Endothelial cell of umbilical vein (primary cell): ENCODE measurements around the gene SLC2A8. TPM values are rescaled to one million over a fixed set of nuclear protein-coding genes. Genes with fewer than 3 reads are reported as not detected.
A peak's percentile ranks its signal among the peaks of the same experiment; 100 is the strongest.

Source experiments
- BruUV-seq: library from RNA; stranded (reverse); fragments of 400-500 nt; replicated peaks from 2 replicates; lab custom pipeline; 2021; lab: Mats Ljungman, UMichigan
- CTCF ChIA-PET: fragments of 300-600, 350-600 bp; sonication (Branson Sonifier 250); formaldehyde crosslinking; loops from one replicate; lab custom pipeline; 2021; ENCODE audit warnings: antibody characterized with exemption, inconsistent platforms; lab: Charles Lee
- POLR2A ChIA-PET: fragments of 300-600, 350-600 bp; sonication (Branson Sonifier 250); formaldehyde crosslinking; loops from one replicate; lab custom pipeline; 2021; ENCODE audit warnings: antibody characterized with exemption, inconsistent platforms; lab: Charles Lee
- DNase-seq: peaks from one replicate; pipeline ENCODE4 v3.0.0-alpha.2; 2011; ENCODE audit warnings: low read depth, low spot score
- FAIRE-seq: peaks from 2 replicates; lab custom pipeline; 2011; peaks lifted over from hg19 to GRCh38; lab: Jason Lieb, UNC
- H2AFZ ChIP-seq: 2 replicates; pipeline ENCODE4 v1.6.0; 2012; ENCODE audit warnings: low read depth, low read length, control low read depth, inconsistent platforms
- H3K27ac ChIP-seq: 2 replicates; pipeline ENCODE4 v1.5.1; 2011; ENCODE audit warnings: low read depth, mild to moderate bottlenecking, control low read depth, low read length, moderate library complexity; ENCODE audit not compliant: insufficient read depth
- H3K27me3 ChIP-seq, 2 experiments: 2 replicates each; pipeline versions ENCODE4 v1.6.0 to v1.6.1; 2011; ENCODE audit warnings: low read length in 2 of 2, mixed read lengths in 1 of 2; ENCODE audit not compliant: control insufficient read depth in 2 of 2, insufficient read depth in 2 of 2
- H3K36me3 ChIP-seq, 2 experiments: 2 replicates in 1 of 2; 3 replicates in 1 of 2; pipeline ENCODE4 v1.5.1; 2011; ENCODE audit warnings: low read length in 2 of 2, mild to moderate bottlenecking in 1 of 2, moderate library complexity in 1 of 2; ENCODE audit not compliant: control insufficient read depth in 2 of 2, insufficient read depth in 2 of 2; ENCODE audit errors: extremely low read depth in 1 of 2
- H3K4me1 ChIP-seq: 3 replicates; pipeline ENCODE4 v1.5.1; 2011; ENCODE audit warnings: mild to moderate bottlenecking, low read length; ENCODE audit not compliant: control insufficient read depth, insufficient read depth; ENCODE audit errors: extremely low read depth
- H3K4me2 ChIP-seq: 2 replicates; pipeline ENCODE4 v1.6.1; 2011; ENCODE audit warnings: low read length, control low read depth, mixed read lengths; ENCODE audit not compliant: insufficient read depth
- H3K4me3 ChIP-seq, 3 experiments: fragments of 200-600 bp in 1 of 3; sonication (generic), shearing (Covaris generic) in 1 of 3; replicated peaks in 1 of 3; 2 replicates each; pipeline ENCODE4 v1.5.1; 2011 to 2016; ENCODE audit warnings: control low read depth in 3 of 3, low read length in 3 of 3, mild to moderate bottlenecking in 2 of 3, inconsistent platforms in 1 of 3, low read depth in 1 of 3, moderate library complexity in 1 of 3; ENCODE audit not compliant: insufficient read depth in 1 of 3
- H3K79me2 ChIP-seq: 2 replicates; pipeline ENCODE4 v1.6.0; 2012; ENCODE audit warnings: low read length, inconsistent platforms; ENCODE audit not compliant: control insufficient read depth, insufficient read depth
- H3K9ac ChIP-seq: replicated peaks from 2 replicates; pipeline ENCODE3; 2011; ENCODE audit warnings: low read length, control low read depth; ENCODE audit not compliant: insufficient read depth; ENCODE audit errors: extremely low read depth
- H3K9me1 ChIP-seq: replicated peaks from 3 replicates; pipeline ENCODE4 v1.6.0; 2011; ENCODE audit warnings: mild to moderate bottlenecking, low read length; ENCODE audit not compliant: control insufficient read depth, insufficient read depth; ENCODE audit errors: extremely low read depth
- H3K9me3 ChIP-seq: replicated peaks from 2 replicates; pipeline ENCODE4 v1.5.1; 2012; ENCODE audit warnings: low read length, inconsistent platforms; ENCODE audit not compliant: control insufficient read depth, insufficient read depth
- H4K20me1 ChIP-seq: replicated peaks from 2 replicates; pipeline ENCODE3; 2011; ENCODE audit warnings: mild to moderate bottlenecking, low read length; ENCODE audit not compliant: control insufficient read depth, insufficient read depth; ENCODE audit errors: extremely low read depth
- EZH2 ChIP-seq: IDR thresholded peaks from 2 replicates; pipeline ENCODE4 v1.6.1; 2012; ENCODE audit warnings: borderline replicate concordance, low read depth, mild to moderate bottlenecking, moderate library complexity, low read length, inconsistent platforms; ENCODE audit not compliant: severe bottlenecking
- FOS ChIP-seq: IDR thresholded peaks from 2 replicates; pipeline ENCODE4 v1.6.1; 2011; ENCODE audit warnings: mild to moderate bottlenecking, low read length, moderate library complexity, borderline replicate concordance; ENCODE audit not compliant: insufficient read depth
- GATA2 ChIP-seq: IDR thresholded peaks from 2 replicates; pipeline ENCODE4 v1.7.0; 2011; ENCODE audit warnings: low read depth, mild to moderate bottlenecking, moderate library complexity, mixed read lengths, low read length; ENCODE audit not compliant: insufficient read length, insufficient read depth
- MYC ChIP-seq: IDR thresholded peaks from one replicate; pipeline ENCODE4 v1.6.1; 2011; ENCODE audit warnings: mild to moderate bottlenecking, low read depth, low read length
- POLR2A ChIP-seq: IDR thresholded peaks from 2 replicates; pipeline ENCODE4 v1.6.1; 2012; ENCODE audit warnings: low read depth, mild to moderate bottlenecking, control low read depth, low read length
- POLR2AphosphoS5 ChIP-seq: IDR thresholded peaks from 2 replicates; pipeline ENCODE4 v1.6.1; 2012; ENCODE audit warnings: low read depth, mild to moderate bottlenecking, control low read depth, low read length, moderate library complexity; ENCODE audit not compliant: insufficient read depth
- dilution Hi-C: fragments of 300-500 bp; cut with MboI; formaldehyde crosslinking; loops from one replicate; pipeline ENCODE4 v1.15.0; 2019; ENCODE audit warnings: low sequenced_read_pairs; ENCODE audit not compliant: extremely low pct_ligation_motif_present
- intact Hi-C: fragments of 100-400 bp; cut with micrococcal nuclease; formaldehyde crosslinking; loops from one replicate; pipeline ENCODE4 v1.10.0; 2022
- polyA plus RNA-seq, 4 experiments: library from polyadenylated mRNA; depleted of rRNA in 3 of 4; stranded (reverse) in 3 of 4; unstranded in 1 of 4; fragments of >200 nt; gene quantifications; 2 replicates each; pipeline versions ENCODE4 v1.2.1 to v1.2.3, GENCODE V29; 2011 to 2012; ENCODE audit warnings: missing spikeins in 1 of 4
- total RNA-seq: library from RNA; stranded (reverse); gene quantifications from 2 replicates; pipeline ENCODE4 v1.2.3, GENCODE V29; 2021
- TF ChIP-seq, protein P1 (sequence below): IDR thresholded peaks from 2 replicates; pipeline ENCODE4 v1.6.1; 2011; ENCODE audit not compliant: insufficient read depth, insufficient read length
- TF ChIP-seq, protein P2 (sequence below), 2 donors: IDR thresholded peaks; 1 replicate in 1 of 2; 2 replicates in 1 of 2; pipeline ENCODE4 v1.5.1; 2011; ENCODE audit warnings: low read length in 2 of 2, mild to moderate bottlenecking in 2 of 2, moderate library complexity in 2 of 2, control low read depth in 1 of 2, inconsistent platforms in 1 of 2, low read depth in 1 of 2; ENCODE audit not compliant: insufficient read depth in 1 of 2; ENCODE audit errors: extremely low read depth in 1 of 2

The SLC2A8 gene
- total and polyA plus RNA-seq, 2 donors (not counting 3 experiments of a cell fraction or from before 2014, with no cell fraction given), result 19.3 to 26.1 TPM

DNA sequence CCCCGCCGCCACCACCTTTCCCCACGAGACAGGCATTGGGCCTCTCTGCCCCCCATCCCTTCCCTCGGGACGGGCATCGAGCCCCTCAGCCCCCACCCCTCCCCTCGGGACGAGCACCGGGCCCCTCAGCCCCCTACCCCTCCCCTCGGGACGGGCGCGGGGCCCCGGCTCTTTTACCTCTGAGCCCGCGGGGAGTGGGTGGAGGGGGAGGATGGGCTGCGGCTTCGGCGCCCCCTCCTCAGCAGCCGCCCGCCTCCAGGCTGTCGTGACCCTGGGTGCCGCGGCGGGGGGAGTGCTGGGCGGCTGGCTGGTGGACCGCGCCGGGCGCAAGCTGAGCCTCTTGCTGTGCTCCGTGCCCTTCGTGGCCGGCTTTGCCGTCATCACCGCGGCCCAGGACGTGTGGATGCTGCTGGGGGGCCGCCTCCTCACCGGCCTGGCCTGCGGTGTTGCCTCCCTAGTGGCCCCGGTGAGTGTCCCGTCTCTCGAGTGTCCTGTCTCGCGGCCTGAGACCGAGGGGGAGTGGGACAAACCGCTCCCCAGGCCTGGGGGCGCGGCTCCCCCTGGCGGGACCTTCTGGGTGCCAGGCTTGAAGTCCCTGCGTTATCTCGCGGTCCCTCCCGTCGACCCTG, 791 bp downstream of the SLC2A8 start:
- H3K9ac ChIP-seq, result peak overlapping the region; percentile 59
- TF ChIP-seq, protein P1, sequence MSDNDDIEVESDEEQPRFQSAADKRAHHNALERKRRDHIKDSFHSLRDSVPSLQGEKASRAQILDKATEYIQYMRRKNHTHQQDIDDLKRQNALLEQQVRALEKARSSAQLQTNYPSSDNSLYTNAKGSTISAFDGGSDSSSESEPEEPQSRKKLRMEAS, result no peak
- TF ChIP-seq FOS (no peak), EZH2 (no peak), POLR2AphosphoS5 (no peak), MYC (no peak), POLR2A (no peak), GATA2 (no peak)
- TF ChIP-seq, protein P2, sequence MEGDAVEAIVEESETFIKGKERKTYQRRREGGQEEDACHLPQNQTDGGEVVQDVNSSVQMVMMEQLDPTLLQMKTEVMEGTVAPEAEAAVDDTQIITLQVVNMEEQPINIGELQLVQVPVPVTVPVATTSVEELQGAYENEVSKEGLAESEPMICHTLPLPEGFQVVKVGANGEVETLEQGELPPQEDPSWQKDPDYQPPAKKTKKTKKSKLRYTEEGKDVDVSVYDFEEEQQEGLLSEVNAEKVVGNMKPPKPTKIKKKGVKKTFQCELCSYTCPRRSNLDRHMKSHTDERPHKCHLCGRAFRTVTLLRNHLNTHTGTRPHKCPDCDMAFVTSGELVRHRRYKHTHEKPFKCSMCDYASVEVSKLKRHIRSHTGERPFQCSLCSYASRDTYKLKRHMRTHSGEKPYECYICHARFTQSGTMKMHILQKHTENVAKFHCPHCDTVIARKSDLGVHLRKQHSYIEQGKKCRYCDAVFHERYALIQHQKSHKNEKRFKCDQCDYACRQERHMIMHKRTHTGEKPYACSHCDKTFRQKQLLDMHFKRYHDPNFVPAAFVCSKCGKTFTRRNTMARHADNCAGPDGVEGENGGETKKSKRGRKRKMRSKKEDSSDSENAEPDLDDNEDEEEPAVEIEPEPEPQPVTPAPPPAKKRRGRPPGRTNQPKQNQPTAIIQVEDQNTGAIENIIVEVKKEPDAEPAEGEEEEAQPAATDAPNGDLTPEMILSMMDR (IDR thresholded peaks at IDR 0.05; ENCODE audit: extremely low read depth in 1 of 2, insufficient read depth in 1 of 2, low read depth in 1 of 2, low read length in 2 of 2), result peak; percentile 49 to 73

More for the DNA sequence above, 791 bp downstream of the SLC2A8 start:
- ChIA-PET POLR2A (interaction anchor here (0.6 kb wide), 1 partner anchor 1261 kb away, joined by 3 read pairs; no protein-coding TSS in a partner anchor), CTCF (interaction anchor here (0.7 to 3.5 kb wide), 12 partner anchors 10 to 457 kb away, joined by 3 to 19 read pairs (median 7); partner anchors contain the start of gene ZNF79)
- BruUV-seq, result no TSS peak
- peak overlapping the region; percentile 42 to 85 (median 51) for H3K4me3 ChIP-seq
- H3K9me3 ChIP-seq, result no peaks in the 10 kb centered on the region
- H2AFZ ChIP-seq, result peak overlapping the region; percentile 72
- H3K79me2 ChIP-seq, result no peaks in the 10 kb centered on the region
- H3K27me3 ChIP-seq, result peaks cover 2 to 4% of the 10 kb centered on the region in 2 experiments
- H3K9me1 ChIP-seq, result no peaks in the 10 kb centered on the region
- FAIRE-seq, result peak; percentile 80
- peak overlapping the region; percentile 70 for H3K4me2 ChIP-seq
- DNase-seq, result peak; percentile 68
- H3K27ac ChIP-seq, result no peak overlapping the region
- intact Hi-C loops, result loop anchor here (1.0 kb wide), 3 partner anchors 27 to 457 kb away; partner anchors contain the start of gene ZNF79
- dilution Hi-C loops, result no loop called here
- no peaks in the 10 kb centered on the region for H3K36me3 ChIP-seq
- H4K20me1 ChIP-seq, result no peaks in the 10 kb centered on the region
- H3K4me1 ChIP-seq, result peaks cover 9% of the 10 kb centered on the region
